Bronchus fibroblast of lung (primary cell): ENCODE results near the gene ARHGAP44. TPM values are rescaled to one million over a fixed set of nuclear protein-coding genes. Genes with fewer than 3 reads are reported as not detected.

Source experiments
- total RNA-seq: library from RNA; depleted of rRNA; stranded (reverse); fragments of >200 nt; gene quantifications from 2 replicates; pipeline ENCODE4 v1.2.3, GENCODE V29; 2015

The ARHGAP44 gene, protein sequence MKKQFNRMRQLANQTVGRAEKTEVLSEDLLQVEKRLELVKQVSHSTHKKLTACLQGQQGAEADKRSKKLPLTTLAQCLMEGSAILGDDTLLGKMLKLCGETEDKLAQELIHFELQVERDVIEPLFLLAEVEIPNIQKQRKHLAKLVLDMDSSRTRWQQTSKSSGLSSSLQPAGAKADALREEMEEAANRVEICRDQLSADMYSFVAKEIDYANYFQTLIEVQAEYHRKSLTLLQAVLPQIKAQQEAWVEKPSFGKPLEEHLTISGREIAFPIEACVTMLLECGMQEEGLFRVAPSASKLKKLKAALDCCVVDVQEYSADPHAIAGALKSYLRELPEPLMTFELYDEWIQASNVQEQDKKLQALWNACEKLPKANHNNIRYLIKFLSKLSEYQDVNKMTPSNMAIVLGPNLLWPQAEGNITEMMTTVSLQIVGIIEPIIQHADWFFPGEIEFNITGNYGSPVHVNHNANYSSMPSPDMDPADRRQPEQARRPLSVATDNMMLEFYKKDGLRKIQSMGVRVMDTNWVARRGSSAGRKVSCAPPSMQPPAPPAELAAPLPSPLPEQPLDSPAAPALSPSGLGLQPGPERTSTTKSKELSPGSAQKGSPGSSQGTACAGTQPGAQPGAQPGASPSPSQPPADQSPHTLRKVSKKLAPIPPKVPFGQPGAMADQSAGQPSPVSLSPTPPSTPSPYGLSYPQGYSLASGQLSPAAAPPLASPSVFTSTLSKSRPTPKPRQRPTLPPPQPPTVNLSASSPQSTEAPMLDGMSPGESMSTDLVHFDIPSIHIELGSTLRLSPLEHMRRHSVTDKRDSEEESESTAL
- 0.74 and 0.84 TPM in 2 replicates for total RNA-seq

DNA sequence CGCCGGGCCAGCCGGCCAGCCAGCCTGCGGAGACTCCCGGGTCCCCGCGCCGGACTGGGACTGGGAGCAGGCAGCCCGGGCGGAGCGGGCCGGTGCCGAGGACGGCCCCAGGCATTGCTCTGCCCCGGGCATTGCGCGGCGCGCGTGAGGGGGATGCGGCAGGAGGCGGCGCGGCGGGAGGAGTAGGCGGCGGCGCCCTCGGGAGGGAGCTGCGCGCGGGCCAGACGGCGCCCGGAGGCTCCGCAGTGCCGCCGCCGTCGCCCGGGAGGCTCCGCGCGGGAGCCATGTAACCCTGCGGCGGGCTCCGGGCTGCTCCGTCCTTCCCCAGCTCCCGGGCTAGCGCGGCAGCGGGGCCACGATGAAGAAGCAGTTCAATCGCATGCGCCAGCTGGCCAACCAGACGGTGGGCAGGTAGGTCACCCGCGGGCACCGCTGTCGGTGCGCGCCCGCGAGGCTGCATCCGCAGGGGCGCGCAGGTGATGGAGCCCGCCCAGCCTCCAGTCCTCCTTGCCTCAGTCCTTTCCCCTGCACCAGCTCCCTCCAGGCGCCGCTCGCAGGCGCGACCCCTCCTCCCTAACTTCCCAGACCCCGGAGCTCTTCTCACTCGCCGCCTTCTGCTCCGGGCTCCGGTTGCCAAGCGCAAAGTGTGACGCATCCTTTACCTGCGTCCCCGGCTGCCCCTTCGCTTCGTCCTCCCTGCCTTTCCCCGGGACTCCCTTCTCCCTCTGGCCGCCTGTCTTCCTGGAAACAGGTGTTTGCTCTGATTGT, at the start of gene ARHGAP44:
Gene ARHGAP44 (plus strand): TSS at position 18 of the 768 bp plus-strand sequence. CDS start 341 bp downstream, at position 359.

DNA sequence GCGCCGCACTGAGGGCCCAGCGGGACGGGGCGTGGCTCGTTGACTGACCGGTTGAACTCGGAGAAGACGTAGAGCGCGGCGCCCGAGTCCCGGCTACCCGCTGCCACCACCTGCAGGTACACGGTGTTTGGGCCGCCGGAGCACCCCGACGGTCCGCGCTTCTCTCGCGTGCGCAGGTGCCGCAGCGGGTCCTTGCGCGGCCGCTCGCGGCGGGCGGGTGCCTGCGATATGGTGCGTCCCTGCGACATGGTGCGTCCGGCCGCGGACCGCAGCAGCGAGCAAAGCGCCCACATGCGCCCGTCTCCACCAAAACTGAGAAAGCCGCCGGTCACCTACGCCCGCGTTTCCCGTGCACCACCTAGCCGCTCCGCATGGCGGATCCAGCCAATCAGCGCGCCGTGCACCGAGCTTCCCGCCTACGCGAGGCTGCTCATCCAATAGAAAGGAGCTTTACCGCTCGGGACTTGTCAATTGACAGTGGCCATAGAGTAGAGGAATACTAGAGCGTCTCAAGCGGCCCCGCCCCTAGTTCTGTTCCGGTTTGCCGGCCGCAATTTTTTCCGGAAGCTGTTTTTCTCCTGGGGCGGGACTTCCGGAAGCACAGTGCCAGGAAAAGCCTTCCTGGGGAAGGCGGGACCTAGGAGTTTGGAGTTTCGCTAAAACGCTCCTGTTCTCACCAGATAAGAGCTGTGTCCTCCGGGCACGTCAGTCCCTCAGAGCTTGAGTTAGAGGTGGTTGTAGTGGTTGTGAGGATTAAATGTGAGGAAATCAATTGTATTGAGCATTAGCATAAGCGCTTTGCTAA, 228.6 kb downstream of the ARHGAP44 start, which contains the start of gene ELAC2:
Gene ELAC2 (minus strand): TSS at position 373 of the 805 bp plus-strand sequence. CDS start 80 bp downstream, at position 293.

Other genes with a start within 250 kb of the ARHGAP44 start
- under 0.01 TPM in 2 replicates for gene MYOCD, start 123.6 kb upstream of the ARHGAP44 start, total RNA-seq
- 63.9 and 73.3 TPM in 2 replicates for gene ELAC2, start 228.5 kb downstream of the ARHGAP44 start, total RNA-seq